MG63 (cell line): ENCODE data around the gene CEP85L. TPM values are rescaled to one million over a fixed set of nuclear protein-coding genes. Genes with fewer than 3 reads are reported as not detected.

Source experiments
- DNase-seq: peaks from one replicate; pipeline ENCODE4 v3.0.0-alpha.2; 2020
- H3K27me3 ChIP-seq: fragments of 250-450 bp; sonication (Bioruptor Pico); 2 replicates; pipeline ENCODE4 v1.5.1; 2020; ENCODE audit warnings: mild to moderate bottlenecking, moderate library complexity
- H3K36me3 ChIP-seq: fragments of 250-450 bp; sonication (Bioruptor Pico); 2 replicates; pipeline ENCODE4 v1.5.1; 2020; ENCODE audit warnings: mild to moderate bottlenecking, moderate library complexity
- H3K4me3 ChIP-seq: fragments of 250-450 bp; sonication (Bioruptor Pico); 2 replicates; pipeline ENCODE4 v1.5.1; 2020; ENCODE audit warnings: mild to moderate bottlenecking, moderate library complexity
- H3K9me3 ChIP-seq: fragments of 250-450 bp; sonication (Bioruptor Pico); 2 replicates; pipeline ENCODE4 v1.5.1; 2020; ENCODE audit warnings: mild to moderate bottlenecking, moderate library complexity
- total RNA-seq: library from RNA; depleted of rRNA; stranded (reverse); fragments of >200 nt; shearing (Covaris generic); gene quantifications from 2 replicates; pipeline ENCODE4 v1.2.3, GENCODE V29; 2014; ENCODE audit warnings: low replicate concordance

CEP85L gene
- total RNA-seq, 1 experiment from 2014 or later, result 4.9 TPM

- Histone ChIP-seq H3K27me3 (no peaks in the 10 kb centered on the region), H3K9me3 (no peaks in the 10 kb centered on the region), H3K36me3 (no peaks in the 10 kb centered on the region), H3K4me3 (no peak overlapping the region)
- DNase-seq, result peak; percentile 5
Measured at GRCh38 chr6:118509009-118509617, 142.3 kb downstream of the CEP85L start.

DNA sequence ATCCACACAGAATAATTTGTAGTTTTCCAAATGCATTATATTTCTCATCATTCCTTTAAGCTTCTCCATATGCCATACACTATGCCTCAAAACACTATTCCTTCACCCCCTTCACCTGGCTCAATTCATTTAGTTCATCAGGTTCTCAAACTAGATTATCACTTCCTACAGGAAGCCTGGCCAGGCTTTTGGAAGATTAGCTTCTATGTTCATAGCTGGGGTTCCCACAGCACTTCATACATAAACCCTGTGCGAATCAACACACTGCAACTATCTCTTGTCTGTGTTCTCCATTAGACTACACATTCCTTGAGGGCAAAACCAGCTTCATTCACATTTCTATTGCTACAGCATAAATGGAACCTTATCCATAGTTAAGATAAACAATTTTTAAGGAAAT is 143.8 kb downstream of the CEP85L start:
- DNase-seq, result no peak
- Histone ChIP-seq H3K27me3 (no peaks in the 10 kb centered on the region), H3K4me3 (no peak overlapping the region), H3K9me3 (peaks cover 4% of the 10 kb centered on the region; the same call in 1 of the 2 replicates), H3K36me3 (peaks cover 3% of the 10 kb centered on the region; the same call in 1 of the 2 replicates)

- H3K27me3 ChIP-seq, result no peaks in the 10 kb centered on the region
- DNase-seq, result no peak
- H3K36me3 ChIP-seq, result peaks cover 7% of the 10 kb centered on the region
- H3K9me3 ChIP-seq, result peaks cover 4% of the 10 kb centered on the region; the same call in 1 of the 2 replicates
- no peak overlapping the region for H3K4me3 ChIP-seq
Measured at GRCh38 chr6:118506071-118506638, 145.2 kb downstream of the CEP85L start.

DNA sequence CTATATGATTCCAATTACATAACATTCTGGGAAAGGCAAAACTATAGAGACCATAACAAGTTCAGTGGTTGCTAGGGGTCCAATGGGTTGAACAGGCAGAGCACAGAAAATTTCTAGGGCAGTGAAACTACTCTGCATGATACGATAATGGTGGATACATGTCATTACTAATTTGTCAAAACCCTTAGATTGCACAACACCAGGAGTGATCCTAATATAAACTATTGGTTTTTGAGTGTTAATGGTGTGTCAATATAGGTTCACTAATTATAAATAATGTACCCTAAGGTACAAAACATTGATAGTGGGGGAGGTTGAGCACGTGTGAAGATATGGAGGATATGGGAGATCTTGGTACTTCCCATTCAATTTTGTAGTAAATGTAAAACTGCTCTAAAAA is 145.7 kb downstream of the CEP85L start:
- DNase-seq, result no peak
- Histone ChIP-seq H3K9me3 (peaks cover 4% of the 10 kb centered on the region; the same call in 1 of the 2 replicates), H3K36me3 (peaks cover 7% of the 10 kb centered on the region), H3K4me3 (no peak overlapping the region), H3K27me3 (no peaks in the 10 kb centered on the region)

GRCh38 chr6:118504611-118505010 is 146.8 kb downstream of the CEP85L start:
- no peaks in the 10 kb centered on the region for H3K27me3 ChIP-seq
- H3K36me3 ChIP-seq, result peaks cover 7% of the 10 kb centered on the region
- peaks cover 4% of the 10 kb centered on the region; the same call in 1 of the 2 replicates for H3K9me3 ChIP-seq
- no peak overlapping the region for H3K4me3 ChIP-seq
- DNase-seq, result no peak

GRCh38 chr6:118502169-118502568 is 149.2 kb downstream of the CEP85L start:
- peaks cover 7% of the 10 kb centered on the region for H3K36me3 ChIP-seq
- peaks cover 4% of the 10 kb centered on the region; the same call in 1 of the 2 replicates for H3K9me3 ChIP-seq
- no peak for DNase-seq
- no peaks in the 10 kb centered on the region for H3K27me3 ChIP-seq
- no peak overlapping the region for H3K4me3 ChIP-seq

DNA sequence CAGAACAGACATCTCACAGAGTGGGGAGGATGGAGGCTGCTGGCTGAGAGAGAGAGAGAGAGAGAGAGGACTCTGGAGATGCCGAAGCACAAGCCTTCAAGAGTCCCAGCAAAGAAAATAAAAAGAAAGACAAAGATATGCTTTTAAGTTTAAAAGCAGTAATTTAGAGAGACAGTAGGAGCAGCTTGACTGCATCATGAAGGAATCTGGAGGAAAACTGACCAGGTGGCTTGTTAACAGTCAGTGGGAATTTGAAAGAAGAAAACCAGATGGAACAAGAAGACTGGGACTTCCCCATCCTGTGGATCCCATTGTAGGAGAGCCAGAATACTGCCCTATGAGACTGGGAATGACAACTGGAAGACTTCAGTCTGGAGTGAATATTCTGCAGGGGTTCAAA is 149.6 kb downstream of the CEP85L start:
- DNase-seq, result no peak
- Histone ChIP-seq H3K36me3 (peaks cover 7% of the 10 kb centered on the region), H3K4me3 (no peak overlapping the region), H3K27me3 (no peaks in the 10 kb centered on the region), H3K9me3 (peaks cover 4% of the 10 kb centered on the region; the same call in 1 of the 2 replicates)

DNA sequence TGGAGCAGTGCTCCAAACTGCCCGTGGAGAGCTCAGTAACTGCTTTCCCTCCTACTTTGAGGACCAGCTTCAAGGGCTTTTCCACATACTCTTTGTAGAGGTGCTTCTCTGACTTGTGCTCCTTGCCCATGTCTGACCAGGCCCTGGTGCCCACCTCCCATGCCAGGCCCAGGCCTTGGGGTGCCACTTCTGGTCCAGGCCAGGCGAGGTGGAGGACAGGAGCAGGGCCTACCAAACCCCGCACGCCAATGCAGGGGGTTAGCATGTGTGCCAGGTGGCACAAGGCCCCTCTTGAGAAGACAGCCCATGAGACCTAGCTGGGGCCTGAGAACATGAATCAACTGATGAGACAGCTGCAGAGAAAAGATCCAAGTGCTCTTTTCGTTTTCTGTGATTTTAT is 150.3 kb downstream of the CEP85L start:
- no peak overlapping the region for H3K4me3 ChIP-seq
- peaks cover 4% of the 10 kb centered on the region; the same call in 1 of the 2 replicates for H3K9me3 ChIP-seq
- H3K27me3 ChIP-seq, result no peaks in the 10 kb centered on the region
- no peak for DNase-seq
- peaks cover 7% of the 10 kb centered on the region for H3K36me3 ChIP-seq

- Histone ChIP-seq H3K9me3 (peaks cover 4% of the 10 kb centered on the region; the same call in 1 of the 2 replicates), H3K27me3 (no peaks in the 10 kb centered on the region), H3K4me3 (no peak overlapping the region), H3K36me3 (peaks cover 7% of the 10 kb centered on the region)
- no peak for DNase-seq
Measured at GRCh38 chr6:118500130-118501015, 151.0 kb downstream of the CEP85L start.

DNA sequence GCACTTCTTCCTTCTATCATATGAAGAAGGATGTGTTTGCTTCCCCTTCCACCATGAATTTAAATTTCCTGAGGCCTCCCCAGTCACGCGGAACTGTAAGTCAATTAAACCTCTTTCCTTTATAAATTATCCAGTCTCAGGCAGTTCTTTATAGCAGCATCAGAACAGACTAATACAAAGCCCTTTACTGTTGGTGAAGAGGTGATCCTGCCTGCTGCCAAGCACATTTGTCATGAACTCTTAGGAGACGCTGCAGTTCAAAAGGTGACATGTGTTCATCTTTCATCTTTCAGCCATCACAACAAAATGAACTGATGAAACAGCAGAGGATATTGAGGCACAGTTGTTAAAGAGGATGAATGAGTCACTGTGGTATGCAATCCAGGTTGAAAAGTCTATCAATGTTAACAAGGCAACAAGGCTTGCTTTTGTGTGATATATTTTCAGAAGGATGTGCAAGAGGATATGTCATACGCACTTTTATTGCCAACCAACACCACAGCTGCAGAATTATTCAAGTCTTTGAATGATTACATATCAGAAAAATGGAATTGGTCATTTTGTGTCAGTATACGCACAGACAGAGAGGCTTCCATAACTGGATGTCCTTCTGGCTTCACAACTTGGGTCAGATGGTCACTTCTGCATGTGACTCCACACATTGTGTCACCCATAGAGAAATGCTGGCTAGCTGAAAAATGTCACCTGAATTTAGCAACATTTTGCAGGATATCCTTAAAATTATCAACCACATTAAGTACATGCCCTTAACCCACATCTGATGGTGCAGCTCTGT is 155.7 kb downstream of the CEP85L start:
- H3K36me3 ChIP-seq, result peaks cover 15% of the 10 kb centered on the region
- H3K9me3 ChIP-seq, result no peaks in the 10 kb centered on the region
- no peak overlapping the region for H3K4me3 ChIP-seq
- no peaks in the 10 kb centered on the region for H3K27me3 ChIP-seq
- no peak for DNase-seq

DNA sequence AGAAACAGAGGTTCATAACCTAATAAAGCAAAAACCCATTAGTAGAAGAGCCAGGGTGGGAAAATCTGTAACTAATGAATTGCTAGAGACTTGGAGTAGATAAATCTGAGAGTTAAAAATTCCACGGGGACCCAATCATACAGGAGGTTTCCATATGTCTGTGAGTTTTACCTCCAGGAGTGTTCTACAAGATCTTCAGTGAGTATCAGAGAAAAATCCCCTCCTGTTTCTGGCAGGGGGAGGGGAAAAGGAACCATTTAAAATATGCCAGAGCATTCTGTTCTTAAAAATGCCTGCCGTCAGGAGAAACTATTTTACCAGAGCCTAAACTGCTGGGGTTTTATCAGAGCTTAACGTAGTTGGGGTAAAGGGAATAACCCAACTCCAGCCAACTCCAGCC is 157.3 kb downstream of the CEP85L start:
- Histone ChIP-seq H3K4me3 (no peak overlapping the region), H3K27me3 (no peaks in the 10 kb centered on the region), H3K9me3 (no peaks in the 10 kb centered on the region; the same call in none of the 2 replicates), H3K36me3 (peaks cover 26% of the 10 kb centered on the region)
- no peak for DNase-seq

GRCh38 chr6:118489990-118490389 is 161.4 kb downstream of the CEP85L start:
- peaks cover 42% of the 10 kb centered on the region for H3K36me3 ChIP-seq
- no peak for DNase-seq
- no peak overlapping the region for H3K4me3 ChIP-seq
- H3K27me3 ChIP-seq, result no peaks in the 10 kb centered on the region
- peaks cover 2% of the 10 kb centered on the region for H3K9me3 ChIP-seq

DNA sequence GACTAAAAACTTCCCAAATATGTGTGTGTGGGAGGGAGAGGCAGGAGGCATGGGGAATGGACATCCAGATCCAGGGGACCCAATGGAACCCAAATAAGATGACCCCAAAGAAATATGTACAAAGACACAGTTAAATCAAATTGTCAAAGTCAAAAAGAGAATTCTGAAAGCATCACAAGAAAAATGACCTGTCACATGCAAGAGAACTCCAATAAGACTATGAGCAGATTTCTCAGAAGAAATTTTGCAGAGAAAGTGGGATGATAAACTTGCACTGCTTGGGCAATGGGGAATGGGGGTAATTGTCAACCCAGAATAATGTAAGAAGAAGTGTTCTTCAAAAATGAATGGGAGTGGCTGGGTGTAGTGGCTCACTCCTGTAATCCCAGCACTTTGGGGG is 162.8 kb downstream of the CEP85L start:
- DNase-seq, result no peak
- no peak overlapping the region for H3K4me3 ChIP-seq
- no peaks in the 10 kb centered on the region for H3K27me3 ChIP-seq
- peaks cover 42% of the 10 kb centered on the region for H3K36me3 ChIP-seq
- H3K9me3 ChIP-seq, result peaks cover 2% of the 10 kb centered on the region

GRCh38 chr6:118485601-118486550 is 165.5 kb downstream of the CEP85L start:
- no peak overlapping the region for H3K4me3 ChIP-seq
- no peak for DNase-seq
- peaks cover 2% of the 10 kb centered on the region for H3K9me3 ChIP-seq
- H3K27me3 ChIP-seq, result no peaks in the 10 kb centered on the region
- H3K36me3 ChIP-seq, result peaks cover 29% of the 10 kb centered on the region

DNA sequence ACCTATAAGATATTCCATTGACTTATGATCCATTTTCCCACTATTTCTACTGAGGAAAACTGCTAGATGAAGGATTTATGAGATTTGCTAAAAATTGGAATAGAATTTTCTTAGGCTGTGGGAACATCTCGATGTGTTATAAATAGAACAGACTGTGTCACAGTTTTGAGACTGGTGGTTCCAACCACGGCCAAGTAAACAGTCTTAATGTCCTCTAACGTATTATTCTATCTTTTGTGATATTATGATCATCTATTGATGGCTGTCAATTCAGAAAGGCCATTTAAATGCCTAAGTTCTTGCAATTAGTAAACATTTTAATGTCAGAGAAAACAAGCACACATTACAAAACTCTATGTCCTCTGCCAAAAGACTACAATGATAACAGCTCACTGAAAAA is 174.8 kb downstream of the CEP85L start:
- Histone ChIP-seq H3K27me3 (no peaks in the 10 kb centered on the region), H3K36me3 (no peaks in the 10 kb centered on the region; the same call in none of the 2 replicates), H3K4me3 (no peak overlapping the region), H3K9me3 (no peaks in the 10 kb centered on the region)
- DNase-seq, result no peak

- peaks cover 10% of the 10 kb centered on the region for H3K36me3 ChIP-seq
- no peak for DNase-seq
- H3K4me3 ChIP-seq, result no peak overlapping the region
- H3K9me3 ChIP-seq, result no peaks in the 10 kb centered on the region
- H3K27me3 ChIP-seq, result no peaks in the 10 kb centered on the region
Measured at GRCh38 chr6:118473266-118473665, 178.1 kb downstream of the CEP85L start.
